K562 (cell line): ENCODE measurements around the gene SOX12. TPM values are rescaled to one million over a fixed set of nuclear protein-coding genes. Genes with fewer than 3 reads are reported as not detected.

ENCODE experiments used
- DLX4 ChIP-seq: fragments of 250-450 bp; sonication (Bioruptor Pico); IDR thresholded peaks from 2 replicates; pipeline ENCODE4 v1.6.1; 2021; ENCODE audit warnings: mild to moderate bottlenecking
- ELF4 ChIP-seq: fragments of 450-650 bp; formaldehyde crosslinking; IDR thresholded peaks from 2 replicates; pipeline ENCODE4 v1.4.0; 2022; ENCODE audit warnings: missing genetic modification characterization
- HBP1 ChIP-seq: fragments of 450-650 bp; formaldehyde crosslinking; IDR thresholded peaks from 2 replicates; pipeline ENCODE4 v1.4.0; 2022; ENCODE audit warnings: missing genetic modification characterization
- HDAC1 ChIP-seq, 2 experiments: fragments of 450-650 bp; IDR thresholded peaks; 2 replicates each; pipeline ENCODE4 v1.6.1; 2016 to 2017; ENCODE audit warnings: inconsistent platforms in 1 of 2, mild to moderate bottlenecking in 1 of 2, moderate library complexity in 1 of 2
- HMGN3 ChIP-seq: IDR thresholded peaks from 2 replicates; pipeline ENCODE4 v1.6.1; 2011; ENCODE audit warnings: borderline replicate concordance, low read depth, mild to moderate bottlenecking, mixed read lengths, low read length; ENCODE audit not compliant: insufficient read length; ENCODE audit errors: extremely low read depth
- ID3 ChIP-seq, 2 experiments: fragments of 250-450 bp in 1 of 2; fragments of 450-650 bp in 1 of 2; sonication (Bioruptor Pico) in 1 of 2; IDR thresholded peaks; 2 replicates each; pipeline versions ENCODE4 v1.6.1 to v1.8.0; 2016 to 2021; ENCODE audit warnings: mild to moderate bottlenecking in 2 of 2, moderate library complexity in 2 of 2, missing compliant biosample characterization in 1 of 2, missing genetic modification characterization in 1 of 2
- KAT7 ChIP-seq: sonication (generic); formaldehyde crosslinking; IDR thresholded peaks from 2 replicates; pipeline ENCODE4 v1.8.0; 2022; ENCODE audit warnings: missing genetic modification reagents, mild to moderate bottlenecking, borderline replicate concordance
- PHF21A ChIP-seq: fragments of 450-650 bp; IDR thresholded peaks from 2 replicates; pipeline ENCODE4 v1.6.1; 2017; ENCODE audit warnings: low read depth, borderline replicate concordance
- RFX5 ChIP-seq: IDR thresholded peaks from 2 replicates; pipeline ENCODE4 v1.6.1; 2011; ENCODE audit warnings: low read depth, mild to moderate bottlenecking, improper control_type of control experiment, low read length
- SRF ChIP-seq, 2 experiments: fragments of 250-450, 450-650 bp in 1 of 2; sonication (Bioruptor Pico) in 1 of 2; sonication (generic) in 1 of 2; formaldehyde crosslinking; IDR thresholded peaks; 2 replicates each; pipeline versions ENCODE4 v1.5.0 to v1.5.1; 2020 to 2022; ENCODE audit warnings: mild to moderate bottlenecking in 1 of 2, missing genetic modification reagents in 1 of 2
- STAT5A ChIP-seq: IDR thresholded peaks from 2 replicates; pipeline ENCODE4 v1.6.1; 2012; ENCODE audit warnings: low read length, inconsistent platforms, borderline replicate concordance
- TAF7 ChIP-seq: fragments of 450-650 bp; IDR thresholded peaks from 2 replicates; pipeline ENCODE4 v1.6.1; 2016; ENCODE audit warnings: missing genetic modification characterization, missing compliant biosample characterization
- TBL1XR1 ChIP-seq, 2 experiments: IDR thresholded peaks; 2 replicates each; pipeline ENCODE4 v1.6.1; 2012; ENCODE audit warnings: improper control_type of control experiment in 2 of 2, low read length in 2 of 2, mild to moderate bottlenecking in 1 of 2
- TRIM25 ChIP-seq: fragments of 450-650 bp; IDR thresholded peaks from 2 replicates; pipeline ENCODE4 v1.7.0; 2016; ENCODE audit warnings: borderline replicate concordance
- XRCC5 ChIP-seq: fragments of 200-400 bp; formaldehyde crosslinking; IDR thresholded peaks from 2 replicates; pipeline ENCODE4 v1.6.1; 2017; ENCODE audit warnings: low read depth, mild to moderate bottlenecking, low read length
- ZNF184 ChIP-seq: sonication (generic); formaldehyde crosslinking; IDR thresholded peaks from 2 replicates; pipeline ENCODE4 v1.5.0; 2020; ENCODE audit warnings: missing genetic modification reagents
- ZNF436 ChIP-seq: fragments of 250-450, 450-650 bp; sonication (Bioruptor Pico); formaldehyde crosslinking; IDR thresholded peaks from 2 replicates; pipeline ENCODE4 v1.7.0; 2020; ENCODE audit warnings: mild to moderate bottlenecking
- ZNF561 ChIP-seq: fragments of 450-650 bp; formaldehyde crosslinking; conservative IDR thresholded peaks from 2 replicates; pipeline ENCODE4 v1.4.0; 2020; ENCODE audit warnings: mild to moderate bottlenecking, moderate library complexity
- polyA plus RNA-seq, 8 experiments: library from polyadenylated mRNA; depleted of rRNA in 4 of 8; stranded (reverse) in 5 of 8; unstranded in 3 of 8; fragments of >200 nt; fragmentation: Nextera tagmentation in 2 of 8; fragmentation: Illumina TruSeq in 1 of 8; extraction: Ambion mirVana in 2 of 8; extraction: Trizol in 1 of 8; gene quantifications; 2 replicates each; pipeline versions ENCODE4 v1.2.1 to v1.2.3, GENCODE V29; 2011 to 2014; ENCODE audit warnings: inconsistent platforms in 1 of 8, missing spikeins in 1 of 8
- total RNA-seq, 7 experiments: library from RNA; depleted of rRNA in 6 of 7; stranded (reverse); fragments of >200 nt in 6 of 7; fragmentation: Illumina TruSeq in 2 of 7; extraction: Trizol in 2 of 7; gene quantifications; 2 replicates each; pipeline versions ENCODE4 v1.2.1 to v1.2.3, GENCODE V29; 2011 to 2021; ENCODE audit warnings: low replicate concordance in 1 of 7
- TF ChIP-seq, protein P1 (sequence below): sonication (generic); formaldehyde crosslinking; IDR thresholded peaks from 2 replicates; pipeline ENCODE4 v1.8.1; 2023; ENCODE audit warnings: mild to moderate bottlenecking, missing genetic modification reagents, moderate library complexity

The SOX12 gene
- total and polyA plus RNA-seq, 9 of the 15 experiments (the other 6 are each of a cell fraction or from before 2014, with no cell fraction given) = 0.42 to 26.3 (median 2.6) TPM

GRCh38 chr20:371755-372542 lies 46.6 kb downstream of the SOX12 start (continued):
- TF ChIP-seq DLX4 (no peak), TRIM25 (no peak), ZNF184 (CRISPR knock-in tag) (no peak), SRF (CRISPR knock-in tag; IDR thresholded peaks at IDR 0.05) (no peak; a peak in 1 of 4 replicates), TBL1XR1 (IDR thresholded peaks at IDR 0.05; ENCODE audit: low read length in 2 of 2) (peak in 1 of 2 experiments; percentile 83; a peak in 2 of 4 replicates), HBP1 (CRISPR knock-in tag) (no peak), HMGN3 (no peak), KAT7 (no peak), TAF7 (tag) (0 out of 2 replicates have a peak, but pooled peaks have one; percentile 8), XRCC5 (no peak), ZNF561 (CRISPR knock-in tag) (no peak), ELF4 (CRISPR knock-in tag) (peak; percentile 58; the same call in 1 of the 2 replicates), ID3 (CRISPR knock-in tag; IDR thresholded peaks at IDR 0.05) (no peak), ID3 (tag; IDR thresholded peaks at IDR 0.05) (no peak), PHF21A (no peak), STAT5A (peak; percentile 95), RFX5 (no peak), HDAC1 (IDR thresholded peaks at IDR 0.05) (peak in 1 of 2 experiments; percentile 83; a peak in 2 of 4 replicates), ZNF436 (CRISPR knock-in tag) (no peak)
- TF ChIP-seq, protein P1, sequence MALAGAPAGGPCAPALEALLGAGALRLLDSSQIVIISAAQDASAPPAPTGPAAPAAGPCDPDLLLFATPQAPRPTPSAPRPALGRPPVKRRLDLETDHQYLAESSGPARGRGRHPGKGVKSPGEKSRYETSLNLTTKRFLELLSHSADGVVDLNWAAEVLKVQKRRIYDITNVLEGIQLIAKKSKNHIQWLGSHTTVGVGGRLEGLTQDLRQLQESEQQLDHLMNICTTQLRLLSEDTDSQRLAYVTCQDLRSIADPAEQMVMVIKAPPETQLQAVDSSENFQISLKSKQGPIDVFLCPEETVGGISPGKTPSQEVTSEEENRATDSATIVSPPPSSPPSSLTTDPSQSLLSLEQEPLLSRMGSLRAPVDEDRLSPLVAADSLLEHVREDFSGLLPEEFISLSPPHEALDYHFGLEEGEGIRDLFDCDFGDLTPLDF (CRISPR knock-in tag) = no peak
